ENCODE results near the gene UBAP1L. TPM values are rescaled to one million over a fixed set of nuclear protein-coding genes. Genes with fewer than 3 reads are reported as not detected.
A peak's percentile ranks its signal among the peaks of the same experiment; 100 is the strongest.
"Not testable (repeated sequence)": the region's sequence is repeated elsewhere in the genome, so short reads cannot be mapped to it uniquely, and the experiment has no call there.

UBAP1L gene
- total RNA-seq, 1 donor from 2014 or later, result 2.0 TPM

DNA sequence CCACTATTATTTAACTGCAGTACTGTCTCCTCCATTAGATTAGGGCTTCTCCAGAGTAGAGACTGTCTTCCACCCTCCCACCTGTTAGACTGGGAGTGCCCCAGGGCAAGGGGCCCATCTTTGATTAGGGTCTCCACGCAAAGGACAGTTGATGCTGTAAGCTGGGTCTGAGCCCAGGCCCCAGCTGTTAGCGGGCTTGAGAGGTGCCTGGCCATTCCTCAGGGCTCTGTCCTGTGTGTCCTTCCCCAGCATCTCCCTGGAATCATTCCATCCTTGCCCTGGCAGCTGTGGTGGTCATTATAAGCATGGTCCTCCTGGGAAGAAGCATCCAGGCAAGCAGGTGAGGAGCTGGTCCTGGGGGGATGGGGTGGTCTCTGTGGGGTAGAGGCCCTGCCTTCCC lies 63.7 kb downstream of the UBAP1L start:
- DNase-seq (ENCODE audit: low spot score in 2 of 2) (no peak), FAIRE-seq (no peak)

DNA sequence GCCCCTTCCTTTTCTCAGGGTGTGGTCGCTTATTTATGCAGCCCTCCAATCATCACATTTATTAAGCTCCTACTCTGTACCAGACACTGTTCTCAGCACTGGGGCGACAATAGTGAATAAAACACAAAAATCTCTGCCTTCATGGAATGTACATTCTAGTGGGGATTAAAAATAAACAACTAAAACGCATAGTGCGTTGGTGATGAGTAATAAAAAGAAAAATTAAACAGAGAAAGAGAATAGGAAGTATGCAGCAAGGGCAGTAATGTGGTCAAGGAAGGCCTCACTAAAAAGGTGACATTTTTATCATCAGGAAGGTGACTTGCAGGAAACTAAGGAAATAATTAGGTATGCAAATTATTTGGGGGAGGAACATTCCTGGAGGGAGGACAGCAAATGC lies 64.7 kb downstream of the UBAP1L start:
- FAIRE-seq (no peak), DNase-seq (ENCODE audit: low spot score in 2 of 2) (no peak)

DNA sequence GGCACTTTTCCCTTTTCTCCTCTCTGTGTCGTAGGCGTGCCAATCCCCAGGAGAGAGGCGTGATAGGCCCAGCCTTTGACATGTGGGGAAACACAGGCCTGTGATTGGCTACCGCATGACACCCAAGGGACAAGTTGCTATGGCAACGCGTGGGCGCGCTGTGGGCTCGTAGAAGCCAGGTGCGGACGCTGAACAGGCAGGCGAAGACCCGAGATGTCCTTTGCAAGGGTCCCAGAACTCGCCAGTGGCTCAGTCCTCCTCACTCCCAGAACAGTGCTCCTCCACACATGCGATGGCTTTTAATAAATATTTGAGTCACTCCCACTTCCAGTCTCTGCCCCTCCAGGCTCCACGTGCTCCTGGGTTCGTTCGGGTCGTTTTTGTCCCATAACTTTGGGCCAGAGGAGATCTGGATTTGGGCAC lies 65.6 kb downstream of the UBAP1L start:
- DNase-seq (ENCODE audit: low spot score in 2 of 2), result peak; percentile 77 to 94
- no peak for FAIRE-seq

DNA sequence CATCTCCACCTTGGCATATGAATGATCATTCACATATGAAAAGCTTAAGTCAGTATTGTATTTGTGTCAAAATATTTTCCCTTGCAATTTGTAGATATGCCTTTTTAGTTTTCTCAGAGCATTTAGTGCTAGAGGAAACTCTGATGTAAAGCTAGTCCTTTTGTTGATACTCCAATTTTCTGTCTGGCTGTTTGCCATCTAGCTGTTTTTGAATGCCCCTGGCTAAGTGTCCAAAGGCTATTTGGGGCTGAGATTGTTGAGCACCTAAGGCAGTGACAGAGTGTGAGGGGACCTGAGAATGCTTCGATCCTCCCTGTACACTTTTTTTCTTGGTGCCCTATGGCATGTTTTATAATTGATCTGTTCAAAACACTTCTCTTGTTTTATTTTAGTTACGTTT lies 66.8 kb downstream of the UBAP1L start:
- DNase-seq (ENCODE audit: low spot score in 2 of 2), result no peak
- FAIRE-seq, result no peak

DNA sequence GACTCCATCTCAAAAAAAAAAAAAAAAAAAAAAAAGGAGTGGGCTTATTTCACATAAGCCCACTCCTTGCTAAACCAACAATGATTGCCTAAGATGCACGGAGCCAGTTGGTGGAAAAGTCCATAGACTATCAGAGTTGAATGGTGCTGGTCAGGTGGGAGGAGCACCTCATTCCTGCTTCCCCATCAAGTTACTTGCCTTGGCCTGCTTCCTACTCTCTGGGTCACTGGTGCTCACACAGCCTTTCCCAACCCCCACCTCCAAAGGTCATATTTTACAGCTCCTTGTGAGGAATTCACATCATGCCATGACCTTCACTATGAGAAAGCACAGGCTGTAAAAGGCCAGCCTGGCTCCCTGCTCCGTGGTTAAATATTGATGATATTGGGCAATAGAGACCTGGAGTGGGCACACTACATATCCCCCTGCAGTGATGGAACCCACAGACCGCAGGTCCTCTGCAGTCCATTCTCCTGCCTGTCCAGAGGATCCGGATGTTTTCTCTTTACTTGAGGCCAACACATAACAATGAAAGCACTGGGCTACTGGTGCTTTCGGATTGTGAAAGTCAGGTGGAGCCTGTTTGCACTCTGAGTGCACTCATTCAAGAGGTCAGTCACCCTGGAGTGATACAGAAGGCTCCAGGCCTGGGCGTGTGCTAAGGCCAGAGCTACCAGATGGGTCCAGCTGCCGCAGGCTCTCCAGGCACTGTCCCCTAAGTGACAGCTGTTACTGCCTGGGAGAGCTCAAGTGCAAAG lies 70.1 kb downstream of the UBAP1L start, which contains the start of gene SLC51B:
Gene SLC51B, plus strand, starts transcription at position 664 of the 758 bp plus-strand sequence. CDS start 4,618 bp downstream, outside the sequence.
- FAIRE-seq, result no peak
- DNase-seq (ENCODE audit: low spot score in 2 of 2), result no peak

DNA sequence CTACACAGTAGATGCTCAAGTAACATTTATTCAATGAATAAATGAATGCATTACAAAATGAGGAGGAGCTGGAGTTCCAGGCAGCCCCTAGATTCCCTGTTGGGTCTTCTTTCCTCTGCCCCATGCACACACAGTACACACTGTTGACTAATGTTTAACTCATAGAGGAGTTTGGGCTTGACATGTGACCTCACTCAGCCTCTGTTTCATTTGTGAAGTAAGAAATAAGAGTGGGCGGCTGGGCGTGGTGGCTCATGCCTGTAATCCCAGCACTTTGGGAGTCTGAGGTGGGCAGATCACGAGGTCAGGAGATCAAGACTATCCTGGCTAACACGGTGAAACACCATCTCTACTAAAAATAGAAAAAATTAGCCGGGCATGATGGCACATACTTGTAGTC lies 70.8 kb downstream of the UBAP1L start:
- DNase-seq (ENCODE audit: low spot score in 2 of 2); FAIRE-seq: not testable (repeated sequence)

DNA sequence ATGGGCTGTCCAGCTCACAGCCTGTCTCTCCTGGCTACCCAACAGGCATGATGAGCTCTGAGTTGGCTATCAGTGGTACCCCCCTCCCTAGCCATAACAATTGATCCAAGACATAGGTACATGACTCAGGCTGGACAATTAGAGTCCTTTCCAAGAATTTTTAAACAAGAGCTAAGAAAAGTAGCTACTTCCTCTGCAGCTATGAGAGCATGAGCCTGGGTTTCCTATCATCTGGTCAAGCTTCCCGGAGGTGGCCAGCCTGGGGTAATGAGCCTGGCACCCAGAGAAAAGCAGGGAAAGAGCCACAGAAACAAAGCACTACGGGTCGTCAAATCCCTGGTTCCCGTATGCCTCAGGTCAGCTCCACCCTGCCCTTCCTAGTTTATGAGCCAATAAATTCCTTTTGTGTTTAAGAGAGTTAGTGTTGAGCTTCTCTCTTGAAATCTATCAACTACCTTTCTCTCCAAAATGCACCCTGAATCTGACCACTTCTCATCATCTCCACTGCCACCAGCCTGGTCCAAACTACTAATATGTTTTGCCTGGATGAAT lies 72.1 kb downstream of the UBAP1L start:
- no peak for DNase-seq (ENCODE audit: low spot score in 2 of 2)
- FAIRE-seq, result no peak

Small RNA genes within 50 kb of the gene (small RNA-seq; reads per million reads assigned to genes)
- not detected for gene AC013553.1

Other genes starting within 250 kb of the UBAP1L start
- gene ANKDD1A, start 203.3 kb downstream of the UBAP1L start, total RNA-seq, result 13.9 TPM
- gene SPG21, start 125.3 kb downstream of the UBAP1L start, total RNA-seq, result 58.7 TPM
- gene MTFMT, start 85.6 kb downstream of the UBAP1L start, total RNA-seq, result 15.1 TPM
- gene SLC51B, start 69.8 kb downstream of the UBAP1L start, total RNA-seq, result not detected
- gene RASL12, start 47.2 kb downstream of the UBAP1L start, total RNA-seq, result 2.4 TPM
- gene KBTBD13, start 38.5 kb downstream of the UBAP1L start, total RNA-seq, result not detected
- 13.9 TPM for gene PDCD7, start 18.6 kb upstream of the UBAP1L start, total RNA-seq
- gene CLPX, start 70.1 kb upstream of the UBAP1L start, total RNA-seq, result 73.4 TPM
- gene CILP, start 96.3 kb upstream of the UBAP1L start, total RNA-seq, result 0.41 TPM
- gene PARP16, start 171.7 kb upstream of the UBAP1L start, total RNA-seq, result 8.6 TPM
- gene RNU5A-1, start 180.9 kb upstream of the UBAP1L start, total RNA-seq, result not detected
- gene RNU5B-1, start 189.5 kb upstream of the UBAP1L start, total RNA-seq, result not detected